KOPT-K1 (cell line): Measurements from ENCODE around the gene NSUN6.
"Not testable (repeated sequence)": the region's sequence is repeated elsewhere in the genome, so short reads cannot be mapped to it uniquely, and the experiment has no call there.

Experiments
- H3K27ac ChIP-seq: fragments of 200-600 bp; sonication (generic); 2 replicates; pipeline ENCODE4 v1.5.1; 2016; ENCODE audit warnings: antibody characterized with exemption, mild to moderate bottlenecking, low read depth, low read length; ENCODE audit not compliant: poor library complexity, severe bottlenecking
- H3K36me3 ChIP-seq: fragments of 200-600 bp; sonication (generic); 2 replicates; pipeline ENCODE4 v1.5.1; 2017; ENCODE audit warnings: antibody characterized with exemption, mild to moderate bottlenecking, low read length, moderate library complexity; ENCODE audit not compliant: insufficient read depth
- H3K9me3 ChIP-seq: fragments of 200-600 bp; sonication (generic); 2 replicates; pipeline ENCODE4 v1.5.1; 2017; ENCODE audit warnings: antibody characterized with exemption, low read length, mild to moderate bottlenecking; ENCODE audit not compliant: insufficient read depth, poor library complexity, severe bottlenecking

The NSUN6 gene

DNA sequence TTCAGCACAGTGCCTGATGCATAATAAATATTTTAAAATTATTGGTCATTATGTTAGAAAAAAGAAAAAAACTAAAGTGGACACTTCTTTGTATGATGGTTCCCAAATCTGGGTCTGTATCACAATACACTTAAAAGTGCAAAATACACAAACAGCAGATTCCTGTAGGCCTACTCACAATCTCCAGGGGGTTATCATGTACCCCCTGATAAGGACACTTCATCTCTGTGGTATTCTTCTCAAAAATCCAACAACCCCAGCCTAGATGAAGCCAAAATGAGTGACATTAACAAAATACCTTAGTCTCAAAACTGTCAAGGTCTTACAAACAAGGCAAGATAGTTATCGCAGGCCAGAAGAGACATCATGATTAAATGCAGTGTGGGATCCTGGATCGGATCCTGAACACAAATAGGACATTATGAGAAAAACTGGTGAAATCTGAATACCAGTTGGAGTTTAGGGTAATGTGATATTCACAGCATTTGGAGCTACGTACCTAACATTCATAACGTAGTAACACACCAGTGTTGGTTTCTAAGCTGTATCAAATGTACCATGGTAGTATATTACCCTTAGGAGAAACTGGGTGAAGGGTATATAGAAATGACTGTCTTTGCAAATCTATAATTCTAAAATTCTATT, 45.2 kb downstream of the NSUN6 start:
- Histone ChIP-seq H3K27ac (no peak overlapping the region), H3K9me3 (no peaks in the 10 kb centered on the region), H3K36me3 (peaks cover 24% of the 10 kb centered on the region; the same call in 1 of the 2 replicates)

GRCh38 chr10:18601321-18601720, 50.1 kb downstream of the NSUN6 start:
- Histone ChIP-seq H3K27ac (no peak overlapping the region), H3K36me3 (peaks cover 11% of the 10 kb centered on the region), H3K9me3 (no peaks in the 10 kb centered on the region)

- H3K36me3 ChIP-seq: peaks cover 23% of the 10 kb centered on the region
- H3K27ac ChIP-seq: no peak overlapping the region
- H3K9me3 ChIP-seq: no peaks in the 10 kb centered on the region
Observed at GRCh38 chr10:18599392-18599791, 52.0 kb downstream of the NSUN6 start.

DNA sequence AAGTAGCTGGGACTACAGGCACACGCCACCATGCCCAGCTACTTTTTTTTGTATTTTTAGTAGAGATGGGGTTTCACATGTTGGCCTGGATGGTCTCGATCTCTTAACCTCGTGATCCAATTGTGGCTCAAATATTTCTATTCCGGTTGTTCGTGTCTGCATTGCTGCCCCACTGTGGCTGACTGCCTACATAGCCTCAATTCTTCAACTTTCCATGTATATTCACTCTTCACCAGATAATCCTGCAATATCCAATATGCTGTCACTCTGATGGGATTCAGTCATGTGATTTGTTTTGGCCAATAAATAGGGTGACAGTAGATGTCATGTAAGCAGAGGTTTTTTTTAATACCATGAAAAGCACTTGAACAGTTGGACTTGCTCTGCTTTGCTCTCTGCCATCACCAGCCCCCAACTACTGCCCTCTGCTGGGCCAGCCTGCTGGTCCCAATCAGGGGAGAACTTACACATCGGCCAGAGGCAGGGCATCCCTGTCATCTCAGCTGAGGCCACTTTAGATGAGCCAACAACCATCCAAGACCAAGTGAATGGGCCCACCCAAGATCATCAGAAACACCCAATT, 56.7 kb downstream of the NSUN6 start:
- H3K9me3 ChIP-seq: no peaks in the 10 kb centered on the region
- H3K27ac ChIP-seq: no peak overlapping the region
- peaks cover 16% of the 10 kb centered on the region for H3K36me3 ChIP-seq

DNA sequence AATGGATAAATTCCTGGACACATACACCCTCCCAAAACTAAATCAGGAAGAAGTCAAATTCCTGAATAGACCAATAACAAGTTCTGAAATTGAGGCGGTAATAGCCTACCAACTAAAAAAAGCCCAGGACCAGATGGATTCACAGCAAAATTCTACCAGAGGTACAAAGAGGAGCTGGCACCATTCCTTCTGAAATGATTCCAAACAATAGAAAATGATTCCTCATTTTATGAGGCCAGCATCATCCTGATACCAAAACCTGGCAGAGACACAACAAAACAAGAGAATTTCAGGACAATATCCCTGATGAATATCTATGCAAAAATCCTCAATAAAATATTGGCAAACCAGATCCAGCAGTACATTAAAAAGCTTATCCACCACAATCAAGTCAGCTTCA, 60.2 kb downstream of the NSUN6 start:
- H3K9me3 ChIP-seq, H3K27ac ChIP-seq: not testable (repeated sequence)
- H3K36me3 ChIP-seq: peaks cover 35% of the 10 kb centered on the region

- H3K9me3 ChIP-seq: peaks cover 20% of the 10 kb centered on the region
- H3K36me3 ChIP-seq: peaks cover 41% of the 10 kb centered on the region
- H3K27ac ChIP-seq: not testable (repeated sequence)
Observed at GRCh38 chr10:18586637-18587036, 64.8 kb downstream of the NSUN6 start.

DNA sequence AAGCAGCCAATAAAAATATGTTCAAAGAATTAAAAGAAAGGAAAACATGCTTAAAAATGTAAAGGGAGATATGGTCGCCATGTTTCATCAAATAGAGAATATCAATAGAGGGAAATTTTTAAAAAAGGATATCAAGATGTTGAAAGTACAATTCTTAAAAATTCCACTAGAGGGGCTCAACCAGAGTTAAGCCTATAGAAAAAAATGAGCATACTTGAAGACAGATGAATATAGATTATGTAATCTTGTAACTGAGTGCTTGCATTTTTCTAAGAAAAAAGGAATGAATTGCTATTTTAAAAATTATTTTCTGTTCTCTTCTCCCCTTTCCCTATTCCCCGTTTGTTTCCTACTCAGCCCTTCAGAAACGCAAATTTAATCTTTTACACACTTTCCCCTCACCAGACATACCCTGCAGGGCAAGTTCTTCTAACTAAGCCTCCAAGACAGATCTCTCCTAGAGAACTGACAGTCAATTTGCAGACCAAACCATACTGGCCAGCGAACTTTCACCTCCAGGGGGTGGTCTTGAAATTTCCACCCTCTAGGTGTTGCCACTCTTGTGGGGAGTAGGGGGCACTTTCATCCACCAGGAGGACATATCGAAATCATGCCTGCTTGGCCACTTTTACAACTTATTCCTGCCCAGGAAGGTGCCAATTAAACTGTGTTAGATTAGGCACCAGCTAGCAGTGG, 67.7 kb downstream of the NSUN6 start:
- Histone ChIP-seq H3K9me3 (peaks cover 21% of the 10 kb centered on the region), H3K27ac (peak overlapping the region; percentile 58), H3K36me3 (peaks cover 59% of the 10 kb centered on the region)

DNA sequence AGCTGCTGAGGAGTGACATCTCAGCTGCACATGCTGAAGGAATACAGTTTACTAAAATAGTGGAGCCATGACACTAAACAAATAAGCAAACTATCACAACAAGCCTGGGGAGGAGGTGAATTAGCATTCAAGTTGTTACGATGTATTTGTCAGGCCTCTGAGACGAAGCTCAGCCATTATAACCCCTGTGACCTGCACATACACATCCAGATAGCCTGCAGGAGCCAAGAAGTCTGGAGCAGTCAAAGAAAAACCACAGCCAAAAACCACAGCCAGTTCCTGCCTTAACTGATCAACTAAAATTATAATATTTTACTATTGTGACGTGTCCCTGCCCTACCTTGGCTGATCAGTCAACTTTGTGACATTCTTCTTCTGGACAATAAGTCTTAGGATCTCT, 68.6 kb downstream of the NSUN6 start:
- peaks cover 30% of the 10 kb centered on the region for H3K9me3 ChIP-seq
- peak overlapping the region; percentile 58 for H3K27ac ChIP-seq
- peaks cover 55% of the 10 kb centered on the region for H3K36me3 ChIP-seq

- Histone ChIP-seq H3K9me3 (peaks cover 19% of the 10 kb centered on the region), H3K36me3 (peaks cover 42% of the 10 kb centered on the region), H3K27ac (no peak overlapping the region)
Observed at GRCh38 chr10:18577823-18578685, 73.3 kb downstream of the NSUN6 start.

DNA sequence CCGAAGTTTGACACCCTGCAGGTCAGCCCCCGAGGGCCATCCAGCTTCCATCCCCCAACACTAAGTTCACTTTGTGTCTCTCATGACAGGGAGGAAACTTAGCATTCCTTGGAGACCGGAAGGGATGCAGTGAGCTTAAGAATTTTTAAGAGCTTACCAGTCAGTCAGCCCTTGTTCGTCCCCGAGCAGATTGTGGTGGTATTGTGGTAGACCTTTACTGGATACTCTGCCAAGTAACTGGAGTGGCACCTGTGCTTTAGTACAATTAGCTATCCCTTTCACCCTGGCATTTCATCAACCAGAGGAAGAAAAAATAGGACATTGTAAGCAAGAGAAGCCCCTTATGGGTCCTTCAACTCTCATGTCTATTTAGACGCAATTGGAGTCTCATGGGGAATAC, 74.8 kb downstream of the NSUN6 start:
- peaks cover 34% of the 10 kb centered on the region for H3K9me3 ChIP-seq

DNA sequence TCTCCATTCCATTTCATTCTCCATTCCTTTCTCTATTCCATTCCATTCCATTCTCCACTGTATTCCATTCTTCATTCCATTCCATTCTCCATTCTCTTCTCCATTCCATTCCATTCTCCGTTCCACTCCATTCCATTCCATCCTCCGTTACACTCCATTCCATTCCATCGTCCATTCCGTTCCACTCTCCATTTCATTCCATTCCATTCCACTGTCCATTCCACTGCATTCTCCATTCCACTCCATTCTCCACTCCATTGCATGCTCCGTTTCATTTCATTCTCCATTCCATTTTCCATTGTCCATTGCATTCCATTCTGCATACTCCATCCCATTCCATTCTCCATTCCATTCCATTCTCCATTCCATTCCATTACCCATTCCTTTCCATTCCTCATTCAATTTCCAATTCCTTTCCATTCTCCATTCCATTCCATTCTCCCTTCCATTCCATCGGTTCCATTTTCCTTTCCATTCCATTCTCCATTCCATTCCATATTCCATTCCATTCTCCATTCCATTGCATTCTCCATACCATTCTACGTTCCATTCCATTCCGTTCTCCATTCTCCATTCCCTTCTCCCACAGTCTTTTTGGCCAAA, 78.3 kb downstream of the NSUN6 start:
- H3K36me3 ChIP-seq: peaks cover 26% of the 10 kb centered on the region
- H3K9me3 ChIP-seq: peaks cover 61% of the 10 kb centered on the region
- H3K27ac ChIP-seq: no peak overlapping the region

More for the DNA sequence above, 74.8 kb downstream of the NSUN6 start:
- no peak overlapping the region for H3K27ac ChIP-seq
- peaks cover 44% of the 10 kb centered on the region for H3K36me3 ChIP-seq

- Histone ChIP-seq H3K36me3 (peaks cover 18% of the 10 kb centered on the region), H3K9me3 (peaks cover 65% of the 10 kb centered on the region), H3K27ac (no peak overlapping the region)
Observed at GRCh38 chr10:18571780-18572179, 79.6 kb downstream of the NSUN6 start.

GRCh38 chr10:18571076-18571475, 80.3 kb downstream of the NSUN6 start:
- H3K9me3 ChIP-seq: peaks cover 72% of the 10 kb centered on the region
- peaks cover 12% of the 10 kb centered on the region for H3K36me3 ChIP-seq
- no peak overlapping the region for H3K27ac ChIP-seq

DNA sequence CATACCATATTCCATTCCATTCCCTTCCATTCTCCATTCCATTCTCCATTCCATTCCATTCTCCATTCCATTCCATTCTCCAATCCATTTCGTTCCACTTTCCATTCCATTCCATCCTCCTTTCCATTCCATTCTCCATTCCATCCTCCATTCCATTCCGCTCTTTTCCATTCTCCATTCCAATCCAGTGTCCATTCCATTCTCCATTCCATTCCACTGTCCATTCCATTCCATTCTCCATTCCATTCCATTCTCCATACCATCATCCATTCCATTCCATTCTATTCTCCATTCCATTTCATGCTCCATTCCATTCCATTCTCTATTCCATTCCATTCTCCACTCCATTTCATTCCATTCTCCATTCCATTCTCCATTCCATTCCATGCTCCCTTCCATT, 81.0 kb downstream of the NSUN6 start:
- H3K9me3 ChIP-seq: peaks cover 79% of the 10 kb centered on the region
- H3K36me3 ChIP-seq, H3K27ac ChIP-seq: not testable (repeated sequence)
